Esophagus muscularis mucosa (tissue), 3 donors: ENCODE results near the gene FER.

Source experiments
- POLR2A ChIP-seq: fragments of 450-650 bp; IDR thresholded peaks from one replicate; pipeline ENCODE4 v1.6.1; 2017; ENCODE audit warnings: antibody characterized with exemption, moderate library complexity, mild to moderate bottlenecking, low read depth
- POLR2AphosphoS5 ChIP-seq, 2 donors: sonication (generic); formaldehyde crosslinking; IDR thresholded peaks; one replicate each; pipeline ENCODE4 v1.6.1; 2017; ENCODE audit warnings: antibody characterized with exemption in 2 of 2
- TF ChIP-seq, protein P1 (sequence below), 3 experiments: fragments of 200-600 bp in 2 of 3; fragments of 450-650 bp in 1 of 3; sonication (generic) in 2 of 3; IDR thresholded peaks; one replicate each; pipeline ENCODE4 v1.5.1; 2017 to 2019; ENCODE audit warnings: antibody characterized with exemption in 3 of 3, mild to moderate bottlenecking in 2 of 3, moderate library complexity in 1 of 3

DNA sequence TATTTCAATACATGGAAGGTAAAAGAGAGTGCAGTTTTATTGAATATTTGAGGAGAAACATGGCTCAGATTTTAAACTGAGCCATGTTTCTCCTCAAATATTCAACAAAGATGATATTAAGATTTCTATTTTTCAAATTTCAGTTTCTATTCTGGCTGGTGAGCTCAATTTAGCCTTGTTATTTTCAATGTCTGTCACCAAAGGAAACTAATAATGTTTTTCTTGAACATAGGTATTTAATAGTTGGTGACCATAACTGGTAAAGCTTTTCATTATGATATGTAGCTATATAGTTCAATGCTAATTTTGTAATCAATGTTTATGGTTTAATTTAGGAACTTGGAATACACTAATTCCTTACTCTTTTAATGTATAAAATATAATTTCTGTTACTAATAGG is 177.4 kb downstream of the FER start:
- TF ChIP-seq, protein P1, sequence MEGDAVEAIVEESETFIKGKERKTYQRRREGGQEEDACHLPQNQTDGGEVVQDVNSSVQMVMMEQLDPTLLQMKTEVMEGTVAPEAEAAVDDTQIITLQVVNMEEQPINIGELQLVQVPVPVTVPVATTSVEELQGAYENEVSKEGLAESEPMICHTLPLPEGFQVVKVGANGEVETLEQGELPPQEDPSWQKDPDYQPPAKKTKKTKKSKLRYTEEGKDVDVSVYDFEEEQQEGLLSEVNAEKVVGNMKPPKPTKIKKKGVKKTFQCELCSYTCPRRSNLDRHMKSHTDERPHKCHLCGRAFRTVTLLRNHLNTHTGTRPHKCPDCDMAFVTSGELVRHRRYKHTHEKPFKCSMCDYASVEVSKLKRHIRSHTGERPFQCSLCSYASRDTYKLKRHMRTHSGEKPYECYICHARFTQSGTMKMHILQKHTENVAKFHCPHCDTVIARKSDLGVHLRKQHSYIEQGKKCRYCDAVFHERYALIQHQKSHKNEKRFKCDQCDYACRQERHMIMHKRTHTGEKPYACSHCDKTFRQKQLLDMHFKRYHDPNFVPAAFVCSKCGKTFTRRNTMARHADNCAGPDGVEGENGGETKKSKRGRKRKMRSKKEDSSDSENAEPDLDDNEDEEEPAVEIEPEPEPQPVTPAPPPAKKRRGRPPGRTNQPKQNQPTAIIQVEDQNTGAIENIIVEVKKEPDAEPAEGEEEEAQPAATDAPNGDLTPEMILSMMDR (IDR thresholded peaks at IDR 0.05): no peak
- TF ChIP-seq POLR2A: no peak
- no peak for TF ChIP-seq POLR2AphosphoS5 (IDR thresholded peaks at IDR 0.05)
